ENCODE results near the gene C16orf96. TPM values are rescaled to one million over a fixed set of nuclear protein-coding genes. Genes with fewer than 3 reads are reported as not detected.
A peak's percentile ranks its signal among the peaks of the same experiment; 100 is the strongest.

C16orf96 gene
- total and polyA plus RNA-seq, 10 donors, result 0.06 to 0.33 (median 0.21) TPM

DNA sequence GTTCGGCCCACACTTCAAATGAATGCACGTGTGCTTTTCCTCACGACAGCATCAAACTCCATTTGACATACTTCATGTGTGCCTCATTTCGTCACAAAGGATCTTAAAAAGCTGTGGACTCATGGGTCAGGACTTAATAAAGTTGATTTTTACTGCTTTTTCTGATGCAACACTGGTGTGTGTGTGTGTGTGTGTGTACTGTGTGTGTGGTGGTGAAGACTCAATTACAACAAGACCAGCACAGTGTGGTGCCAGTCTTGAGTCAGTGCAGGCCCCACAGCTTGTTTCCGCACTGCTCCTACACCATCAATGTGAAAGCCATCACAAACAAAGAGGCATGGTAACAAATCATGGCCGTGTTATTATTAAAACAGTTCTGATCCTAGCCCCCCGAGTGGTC is 35.2 kb upstream of the C16orf96 start:
- Histone ChIP-seq H3K27me3 (replicated peaks in 1 of 7) (no peaks in the 10 kb centered on the region), H3K4me3 (no peak overlapping the region), H3K27ac (no peak overlapping the region), H3K36me3 (peaks cover 0 to 22% (median 0%) of the 10 kb centered on the region in 6 donors), H3K9me3 (no peaks in the 10 kb centered on the region), H3K4me1 (peaks cover 5 to 36% (median 10%) of the 10 kb centered on the region in 6 donors)
- TF ChIP-seq, protein P1, sequence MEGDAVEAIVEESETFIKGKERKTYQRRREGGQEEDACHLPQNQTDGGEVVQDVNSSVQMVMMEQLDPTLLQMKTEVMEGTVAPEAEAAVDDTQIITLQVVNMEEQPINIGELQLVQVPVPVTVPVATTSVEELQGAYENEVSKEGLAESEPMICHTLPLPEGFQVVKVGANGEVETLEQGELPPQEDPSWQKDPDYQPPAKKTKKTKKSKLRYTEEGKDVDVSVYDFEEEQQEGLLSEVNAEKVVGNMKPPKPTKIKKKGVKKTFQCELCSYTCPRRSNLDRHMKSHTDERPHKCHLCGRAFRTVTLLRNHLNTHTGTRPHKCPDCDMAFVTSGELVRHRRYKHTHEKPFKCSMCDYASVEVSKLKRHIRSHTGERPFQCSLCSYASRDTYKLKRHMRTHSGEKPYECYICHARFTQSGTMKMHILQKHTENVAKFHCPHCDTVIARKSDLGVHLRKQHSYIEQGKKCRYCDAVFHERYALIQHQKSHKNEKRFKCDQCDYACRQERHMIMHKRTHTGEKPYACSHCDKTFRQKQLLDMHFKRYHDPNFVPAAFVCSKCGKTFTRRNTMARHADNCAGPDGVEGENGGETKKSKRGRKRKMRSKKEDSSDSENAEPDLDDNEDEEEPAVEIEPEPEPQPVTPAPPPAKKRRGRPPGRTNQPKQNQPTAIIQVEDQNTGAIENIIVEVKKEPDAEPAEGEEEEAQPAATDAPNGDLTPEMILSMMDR (IDR thresholded peaks at IDR 0.05 in 8 of 11, conservative IDR thresholded peaks at IDR 0.05 in 3 of 11), result no peak
- TF ChIP-seq POLR2AphosphoS5 (IDR thresholded peaks at IDR 0.05) (no peak), POLR2A (IDR thresholded peaks at IDR 0.05) (no peak)
- intact Hi-C loops (cut with DNase I; ENCODE audit: low total_unique reads), result no loop called here
- WGBS, 5 donors, result 82 to 91% (median 90%) methylated on average over 7 of the region's 7 CpGs
- no peak for DNase-seq

DNA sequence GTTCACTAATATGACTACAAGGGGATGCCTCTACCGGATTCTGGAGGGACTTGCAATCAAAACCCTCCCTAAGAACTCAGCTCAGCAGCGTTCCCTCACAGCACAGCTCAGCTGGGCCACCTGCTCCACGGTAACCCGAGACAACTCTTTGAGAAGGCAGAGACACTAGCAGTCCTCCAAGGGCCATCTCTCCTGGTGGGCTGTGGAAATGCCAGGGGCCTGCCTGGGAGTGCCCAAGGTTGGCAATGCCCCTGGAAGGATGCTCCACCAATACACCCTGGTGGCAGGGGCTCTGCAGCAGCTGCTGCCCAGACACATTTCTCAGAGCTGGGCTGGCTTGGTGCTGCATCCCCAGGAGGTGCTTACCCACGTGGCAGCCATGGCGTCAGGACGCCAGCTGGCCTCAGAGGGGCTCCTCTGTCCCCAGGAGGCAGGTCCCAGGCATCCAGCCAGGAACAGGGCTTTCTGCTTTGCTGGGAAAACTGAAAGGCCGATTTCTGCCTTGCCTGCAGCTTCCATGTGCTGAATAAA is 34.0 kb upstream of the C16orf96 start:
- Histone ChIP-seq H3K9me3 (no peaks in the 10 kb centered on the region), H3K36me3 (peaks cover 0 to 22% (median 0%) of the 10 kb centered on the region in 6 donors), H3K4me1 (peaks cover 0 to 34% (median 4%) of the 10 kb centered on the region in 6 donors), H3K27ac (no peak overlapping the region), H3K4me3 (no peak overlapping the region), H3K27me3 (replicated peaks in 1 of 7) (no peaks in the 10 kb centered on the region)
- intact Hi-C loops (cut with DNase I; ENCODE audit: low total_unique reads), result no loop called here
- DNase-seq, result peak; percentile 56
- TF ChIP-seq, protein P1 (IDR thresholded peaks at IDR 0.05 in 8 of 11, conservative IDR thresholded peaks at IDR 0.05 in 3 of 11), result no peak
- TF ChIP-seq POLR2A (IDR thresholded peaks at IDR 0.05) (no peak), POLR2AphosphoS5 (IDR thresholded peaks at IDR 0.05) (peak in 1 of 3 donors; percentile 42)
- 78 to 84% (median 79%) methylated on average over 4 to 8 of the region's 8 CpGs for WGBS, 5 donors

DNA sequence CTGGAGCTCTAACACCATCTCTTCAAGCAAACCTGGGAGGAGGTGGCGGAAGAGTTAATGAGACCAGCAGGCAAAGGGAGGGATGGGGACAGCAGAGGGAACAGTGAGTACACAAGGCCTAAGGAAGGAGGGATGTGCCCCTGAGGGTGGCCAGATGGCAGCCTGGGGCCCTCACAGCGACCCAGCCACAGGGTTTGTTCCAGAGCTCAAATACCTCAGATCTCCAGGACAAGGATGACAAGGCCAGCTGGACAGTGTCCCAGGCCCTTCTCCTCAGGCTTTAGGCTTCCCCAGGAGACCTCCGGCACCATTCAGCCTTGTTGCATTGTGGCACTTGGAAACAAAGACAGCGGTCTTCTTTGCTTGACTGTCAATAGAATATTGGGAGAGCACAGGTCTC is 32.5 kb upstream of the C16orf96 start:
- H3K4me1 ChIP-seq, result peaks cover 0 to 28% (median 5%) of the 10 kb centered on the region in 6 donors
- TF ChIP-seq, protein P1 (IDR thresholded peaks at IDR 0.05 in 8 of 11, conservative IDR thresholded peaks at IDR 0.05 in 3 of 11), result no peak
- TF ChIP-seq POLR2AphosphoS5 (IDR thresholded peaks at IDR 0.05) (no peak), POLR2A (IDR thresholded peaks at IDR 0.05) (no peak)
- H3K4me3 ChIP-seq, result no peak overlapping the region
- intact Hi-C loops (cut with DNase I; ENCODE audit: low total_unique reads), result no loop called here
- DNase-seq, result peak; percentile 10
- WGBS, 5 donors, result 90 to 98% (median 96%) methylated on average over 4 of the region's 4 CpGs
- H3K27me3 ChIP-seq (replicated peaks in 1 of 7), result no peaks in the 10 kb centered on the region
- H3K27ac ChIP-seq, result no peak overlapping the region
- peaks cover 0 to 22% (median 0%) of the 10 kb centered on the region in 6 donors for H3K36me3 ChIP-seq
- H3K9me3 ChIP-seq, result no peaks in the 10 kb centered on the region

DNA sequence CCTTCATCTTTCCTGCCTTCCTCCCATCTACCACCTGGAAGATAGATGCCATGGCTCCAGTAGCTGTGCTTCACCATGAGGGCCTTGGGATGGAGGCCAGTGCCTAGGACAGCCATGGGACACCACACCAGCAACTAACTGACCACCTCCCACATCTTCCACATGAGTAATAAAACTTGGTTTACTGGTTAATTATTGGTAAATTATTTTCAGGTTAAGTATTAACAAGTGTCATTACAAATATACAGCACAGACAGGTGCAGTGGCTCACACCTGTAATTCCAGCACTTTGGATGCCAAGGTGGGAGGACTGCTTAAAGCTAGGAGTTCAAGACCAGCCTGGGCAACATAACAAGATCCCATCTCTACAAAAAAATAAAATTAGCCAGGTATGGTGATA is 31.6 kb upstream of the C16orf96 start:
- intact Hi-C loops (cut with DNase I; ENCODE audit: low total_unique reads), result no loop called here
- Histone ChIP-seq H3K36me3 (peaks cover 0 to 22% (median 0%) of the 10 kb centered on the region in 6 donors), H3K4me1 (peaks cover 0 to 37% (median 8%) of the 10 kb centered on the region in 6 donors), H3K4me3 (no peak overlapping the region), H3K9me3 (no peaks in the 10 kb centered on the region), H3K27me3 (replicated peaks in 1 of 7) (no peaks in the 10 kb centered on the region), H3K27ac (no peak overlapping the region)
- no peak for TF ChIP-seq POLR2AphosphoS5 (IDR thresholded peaks at IDR 0.05)
- TF ChIP-seq POLR2A (IDR thresholded peaks at IDR 0.05), result no peak
- TF ChIP-seq, protein P1 (IDR thresholded peaks at IDR 0.05 in 8 of 11, conservative IDR thresholded peaks at IDR 0.05 in 3 of 11), result no peak
- no peak for DNase-seq

Measured in spleen (tissue), 11 donors.